ENCODE results near the gene SEMA6D.

SEMA6D gene

GRCh38 chr15:47673232-47673761, 44.0 kb upstream of the SEMA6D start:
- Histone ChIP-seq H3K36me3 (ENCODE audit: control insufficient read depth, low read length) (no peaks in the 10 kb centered on the region), H3K4me2 (ENCODE audit: low read length) (no peak overlapping the region), H3K9me3 (ENCODE audit: control insufficient read depth, insufficient read depth, low read length) (no peaks in the 10 kb centered on the region), H3K27ac (ENCODE audit: low read depth, low read length) (no peak overlapping the region), H3K79me2 (ENCODE audit: control insufficient read depth, low read length) (no peaks in the 10 kb centered on the region), H3K4me1 (ENCODE audit: control insufficient read depth, low read length) (no peaks in the 10 kb centered on the region), H4K20me1 (ENCODE audit: control insufficient read depth, insufficient read depth, low read depth, low read length) (no peaks in the 10 kb centered on the region), H3K4me3 (ENCODE audit: low read length) (no peak overlapping the region), H3K9me2 (replicated peaks; ENCODE audit: control insufficient read depth, low read length) (no peaks in the 10 kb centered on the region), H3K27me3 (ENCODE audit: control insufficient read depth, low read length) (no peaks in the 10 kb centered on the region), H3F3A (ENCODE audit: control insufficient read depth, insufficient read depth) (no peaks in the 10 kb centered on the region)
- TF ChIP-seq CTCF (IDR thresholded peaks at IDR 0.05; ENCODE audit: low read depth, low read length, poor library complexity, severe bottlenecking) (no peak), EZH2phosphoT487 (IDR thresholded peaks at IDR 0.05; ENCODE audit: borderline replicate concordance, low read length) (no peak)

- Histone ChIP-seq H3F3A (ENCODE audit: control insufficient read depth, insufficient read depth) (no peaks in the 10 kb centered on the region), H3K9me2 (replicated peaks; ENCODE audit: control insufficient read depth, low read length) (no peaks in the 10 kb centered on the region), H3K36me3 (ENCODE audit: control insufficient read depth, low read length) (no peaks in the 10 kb centered on the region), H3K4me2 (ENCODE audit: low read length) (no peak overlapping the region), H3K27me3 (ENCODE audit: control insufficient read depth, low read length) (no peaks in the 10 kb centered on the region), H4K20me1 (ENCODE audit: control insufficient read depth, insufficient read depth, low read depth, low read length) (no peaks in the 10 kb centered on the region), H3K9me3 (ENCODE audit: control insufficient read depth, insufficient read depth, low read length) (no peaks in the 10 kb centered on the region), H3K4me1 (ENCODE audit: control insufficient read depth, low read length) (no peaks in the 10 kb centered on the region), H3K4me3 (ENCODE audit: low read length) (no peak overlapping the region), H3K27ac (ENCODE audit: low read depth, low read length) (no peak overlapping the region), H3K79me2 (ENCODE audit: control insufficient read depth, low read length) (no peaks in the 10 kb centered on the region)
- TF ChIP-seq CTCF (IDR thresholded peaks at IDR 0.05; ENCODE audit: low read depth, low read length, poor library complexity, severe bottlenecking) = no peak
- TF ChIP-seq EZH2phosphoT487 (IDR thresholded peaks at IDR 0.05; ENCODE audit: borderline replicate concordance, low read length) = no peak
These were observed 42.6 kb upstream of the SEMA6D start for GRCh38 chr15:47674586-47675232.

GRCh38 chr15:47675735-47676134, 41.6 kb upstream of the SEMA6D start:
- Histone ChIP-seq H3K9me3 (ENCODE audit: control insufficient read depth, insufficient read depth, low read length) (no peaks in the 10 kb centered on the region), H3K36me3 (ENCODE audit: control insufficient read depth, low read length) (no peaks in the 10 kb centered on the region), H3K4me3 (ENCODE audit: low read length) (no peak overlapping the region), H3K9me2 (replicated peaks; ENCODE audit: control insufficient read depth, low read length) (no peaks in the 10 kb centered on the region), H3K4me2 (ENCODE audit: low read length) (no peak overlapping the region), H3K27me3 (ENCODE audit: control insufficient read depth, low read length) (no peaks in the 10 kb centered on the region), H3K4me1 (ENCODE audit: control insufficient read depth, low read length) (no peaks in the 10 kb centered on the region), H3K79me2 (ENCODE audit: control insufficient read depth, low read length) (no peaks in the 10 kb centered on the region), H4K20me1 (ENCODE audit: control insufficient read depth, insufficient read depth, low read depth, low read length) (no peaks in the 10 kb centered on the region), H3K27ac (ENCODE audit: low read depth, low read length) (no peak overlapping the region), H3F3A (ENCODE audit: control insufficient read depth, insufficient read depth) (no peaks in the 10 kb centered on the region)
- TF ChIP-seq EZH2phosphoT487 (IDR thresholded peaks at IDR 0.05; ENCODE audit: borderline replicate concordance, low read length) (no peak), CTCF (IDR thresholded peaks at IDR 0.05; ENCODE audit: low read depth, low read length, poor library complexity, severe bottlenecking) (no peak)
